GM18951 (cell line): ENCODE data around the gene ROBO1.

Experiments
- POLR2A ChIP-seq: IDR thresholded peaks from 4 replicates; pipeline ENCODE4 v1.6.1; 2011; ENCODE audit warnings: mild to moderate bottlenecking; ENCODE audit not compliant: insufficient read length, insufficient read depth; ENCODE audit errors: extremely low read depth
- in situ Hi-C: fragments of 300-500 bp; cut with MboI; formaldehyde crosslinking; loops from one replicate; pipeline ENCODE4 v1.12.0; 2022; ENCODE audit warnings: low sequenced_read_pairs, mixed read lengths, inconsistent platforms; ENCODE audit not compliant: unreplicated experiment

The ROBO1 gene

DNA sequence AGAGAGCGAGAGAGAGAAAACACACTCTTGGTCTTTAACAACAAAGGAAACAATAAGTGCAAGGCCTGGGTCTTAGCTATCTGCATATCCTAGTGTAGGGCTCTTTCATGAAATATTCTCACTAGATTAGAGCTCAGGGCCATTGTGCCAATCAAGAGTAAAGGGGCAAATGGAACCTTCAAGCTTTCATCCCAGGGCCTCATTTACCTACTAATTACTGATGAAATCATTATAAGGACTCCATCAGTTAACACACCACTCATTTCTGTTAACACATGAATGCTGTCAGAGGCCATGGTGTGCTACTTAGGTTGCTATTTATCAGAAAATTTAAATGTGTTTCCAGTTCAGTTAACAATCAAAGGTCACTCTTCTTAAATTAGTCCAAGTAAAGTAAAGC lies 597.8 kb downstream of the ROBO1 start:
- no peak for TF ChIP-seq POLR2A
- in situ Hi-C loops: no loop called here

DNA sequence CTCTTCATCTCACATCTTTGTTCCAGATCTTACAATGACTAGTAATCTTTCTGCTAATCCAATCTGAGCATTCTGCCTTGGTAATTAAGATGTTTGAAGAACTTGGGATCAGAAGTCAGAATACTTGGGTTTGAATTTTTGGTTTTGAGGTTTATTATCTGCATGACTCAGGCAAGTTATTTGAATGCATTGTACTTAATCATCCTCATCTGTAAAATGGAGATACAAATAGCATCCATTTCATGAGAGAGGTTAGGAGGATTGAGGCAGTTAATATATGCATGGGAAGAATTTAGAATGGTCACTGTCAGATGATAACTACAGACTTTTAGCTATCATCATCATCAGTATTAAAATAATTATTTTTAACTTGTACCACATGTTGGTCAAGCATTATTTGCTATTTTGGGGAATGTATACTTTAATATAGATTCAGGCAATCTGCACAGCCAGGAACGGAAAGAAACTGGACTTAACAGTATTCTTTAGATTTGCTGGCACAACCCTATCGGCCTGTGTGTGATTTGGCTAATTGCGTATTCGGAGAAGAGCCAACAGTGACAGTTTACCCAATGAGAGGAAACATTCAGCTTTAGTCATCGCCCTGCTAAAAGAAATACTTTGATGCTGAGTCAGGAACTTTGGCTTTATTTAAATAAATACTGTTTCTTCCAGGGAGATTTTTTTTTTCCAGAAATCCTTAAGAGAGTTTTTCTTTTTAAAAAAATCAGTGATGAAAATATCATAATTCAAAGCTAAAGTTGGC lies 600.0 kb downstream of the ROBO1 start:
- in situ Hi-C loops: no loop called here

DNA sequence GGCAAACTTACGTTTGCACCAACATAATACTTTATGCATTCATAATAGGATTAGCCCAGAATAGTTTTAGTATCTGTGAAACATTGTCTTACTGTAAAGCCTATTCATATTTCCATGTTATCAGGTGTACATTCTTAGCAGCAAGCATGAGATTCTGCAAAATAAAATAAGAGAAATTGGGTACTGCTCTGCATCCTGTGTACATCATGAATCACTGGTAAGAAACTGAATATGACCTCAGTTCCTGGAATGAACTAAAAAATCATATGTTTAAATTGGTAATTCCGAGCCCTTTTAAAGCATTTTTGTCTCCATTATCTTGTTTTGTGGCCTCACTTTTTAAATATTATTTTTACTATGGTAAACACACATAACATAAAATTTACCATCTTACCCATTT lies 605.1 kb downstream of the ROBO1 start:
- TF ChIP-seq POLR2A: no peak
- in situ Hi-C loops: no loop called here

More for the DNA sequence above, 600.0 kb downstream of the ROBO1 start:
- TF ChIP-seq POLR2A: no peak

DNA sequence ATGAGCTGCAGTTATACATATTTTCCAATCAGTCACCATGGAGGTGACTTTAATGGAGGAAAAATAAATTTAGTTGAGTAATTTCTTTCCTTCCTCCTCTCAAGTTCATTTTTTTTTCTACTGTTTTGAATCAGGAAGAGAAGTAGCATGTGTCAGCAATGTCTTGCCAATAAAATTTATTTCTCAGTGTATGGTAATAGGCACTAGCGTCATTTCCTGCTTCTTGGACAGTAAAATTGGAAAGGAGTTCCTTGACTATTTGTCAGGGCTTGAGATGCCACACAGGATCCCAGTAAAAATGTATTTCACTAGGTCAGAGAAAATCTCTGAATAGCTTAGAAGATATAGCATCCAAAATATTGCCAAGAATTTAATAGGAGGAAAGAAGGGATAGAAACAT lies 605.9 kb downstream of the ROBO1 start:
- in situ Hi-C loops: no loop called here
- no peak for TF ChIP-seq POLR2A

DNA sequence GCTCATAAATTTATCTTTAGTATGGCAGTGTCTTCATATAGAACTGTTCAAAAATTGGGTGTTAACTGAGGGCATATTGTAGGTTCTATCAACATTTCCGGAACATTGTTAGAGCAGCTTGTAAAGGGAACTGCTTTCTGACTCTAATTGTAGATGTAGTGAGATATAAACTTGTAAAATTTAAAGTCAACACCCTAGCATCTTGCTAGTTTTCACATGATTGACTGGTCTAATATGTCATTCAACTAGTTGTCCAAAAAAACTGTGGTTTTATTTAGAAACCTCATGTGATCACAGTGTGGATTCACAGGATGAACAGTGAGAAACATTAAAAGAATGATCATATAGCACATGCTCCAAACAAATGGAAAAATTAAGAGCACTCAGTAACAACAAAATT lies 607.4 kb downstream of the ROBO1 start:
- no peak for TF ChIP-seq POLR2A
- in situ Hi-C loops: no loop called here

DNA sequence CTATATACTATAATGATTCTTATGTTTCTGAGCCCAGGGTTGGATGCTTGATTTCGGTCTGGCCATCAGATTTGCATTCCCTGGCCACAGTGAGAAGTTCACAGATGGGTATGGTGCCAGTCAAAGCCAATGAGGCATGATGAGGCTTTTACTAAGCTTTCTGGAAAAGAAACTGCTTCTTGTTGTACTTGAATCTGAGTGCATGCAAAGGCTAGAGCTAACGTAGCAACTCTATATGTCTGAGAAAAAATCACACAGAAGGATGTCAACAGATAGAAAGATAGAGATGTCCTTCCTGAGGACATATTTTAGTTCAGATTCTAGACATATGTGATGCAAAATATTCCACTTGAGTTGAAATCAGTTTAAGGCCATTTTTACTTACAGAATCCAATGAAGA lies 608.1 kb downstream of the ROBO1 start:
- in situ Hi-C loops: no loop called here
- no peak for TF ChIP-seq POLR2A

DNA sequence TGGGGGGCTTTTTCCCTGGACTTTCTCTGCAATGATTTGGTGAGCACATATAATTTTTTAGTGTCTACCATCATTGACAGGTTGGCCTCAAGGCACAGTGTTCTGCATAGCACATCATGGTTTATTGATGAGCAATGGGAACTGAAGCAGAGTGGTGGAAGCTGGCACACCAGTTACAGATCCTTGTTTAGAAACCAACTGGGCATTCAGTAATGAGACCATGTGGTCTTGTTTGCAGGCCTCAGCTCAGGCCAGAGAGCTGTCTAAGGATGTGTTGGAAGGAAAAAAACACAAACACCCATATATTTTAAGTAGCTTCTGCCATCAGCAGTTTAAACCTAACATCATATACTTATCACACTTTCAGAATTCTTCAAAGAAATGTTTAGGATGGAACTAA lies 610.6 kb downstream of the ROBO1 start:
- in situ Hi-C loops: no loop called here
- no peak for TF ChIP-seq POLR2A

DNA sequence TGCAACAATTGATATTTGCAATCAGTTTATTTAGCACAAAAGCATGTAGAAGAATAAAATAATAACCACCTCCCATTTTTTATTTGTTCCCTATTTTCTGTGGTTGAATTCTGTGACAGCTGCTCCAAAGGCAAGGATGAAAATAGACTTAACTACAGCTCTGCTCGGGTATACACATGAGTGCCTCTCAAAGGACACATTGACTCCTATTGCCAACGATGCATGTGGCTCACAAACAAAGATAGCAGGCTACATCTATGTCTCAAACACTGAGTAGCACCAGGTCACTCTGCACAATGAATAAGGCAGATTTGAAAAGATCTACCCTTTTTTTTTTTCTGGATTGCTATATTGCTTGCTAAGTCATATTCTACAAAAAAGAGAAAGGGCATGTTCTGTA lies 612.9 kb downstream of the ROBO1 start:
- in situ Hi-C loops: no loop called here
- TF ChIP-seq POLR2A: no peak

DNA sequence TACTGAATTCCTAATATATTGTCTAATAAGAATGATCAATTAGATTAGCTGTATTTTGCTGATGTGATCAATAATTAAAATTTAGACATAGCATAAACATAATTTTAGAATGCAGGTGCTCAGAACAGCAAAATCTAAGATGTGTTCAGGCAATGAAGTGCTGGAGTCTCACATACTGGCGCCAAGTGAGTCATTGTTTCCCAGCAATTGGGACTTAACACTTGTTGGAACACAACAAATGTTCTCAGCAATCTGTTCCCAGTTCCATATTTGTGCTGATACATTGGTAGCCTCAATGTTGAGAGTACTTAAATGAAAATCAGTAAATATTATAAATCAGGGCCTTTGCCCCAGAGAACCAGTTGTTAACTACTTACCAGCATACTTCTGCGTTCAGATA lies 619.0 kb downstream of the ROBO1 start:
- TF ChIP-seq POLR2A: no peak
- in situ Hi-C loops: no loop called here

DNA sequence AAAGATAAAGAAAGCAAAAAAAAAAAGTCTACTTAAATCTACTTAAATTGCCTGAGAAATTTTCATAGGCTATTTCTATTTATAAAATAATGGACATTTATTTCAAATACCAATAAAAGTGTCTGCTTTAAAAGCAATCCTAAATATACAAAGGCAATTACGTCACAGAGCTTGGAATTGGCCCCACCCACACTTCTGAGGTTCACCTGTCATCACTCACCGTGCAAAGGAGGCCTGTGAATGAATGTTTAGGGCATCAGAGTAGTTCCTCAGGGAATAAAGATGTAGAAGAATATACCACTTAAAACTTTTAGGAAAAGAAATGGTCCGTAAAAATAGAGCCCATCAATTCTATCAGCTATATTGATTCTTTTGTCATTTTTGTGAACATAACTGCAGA lies 621.8 kb downstream of the ROBO1 start:
- in situ Hi-C loops: no loop called here
- no peak for TF ChIP-seq POLR2A

DNA sequence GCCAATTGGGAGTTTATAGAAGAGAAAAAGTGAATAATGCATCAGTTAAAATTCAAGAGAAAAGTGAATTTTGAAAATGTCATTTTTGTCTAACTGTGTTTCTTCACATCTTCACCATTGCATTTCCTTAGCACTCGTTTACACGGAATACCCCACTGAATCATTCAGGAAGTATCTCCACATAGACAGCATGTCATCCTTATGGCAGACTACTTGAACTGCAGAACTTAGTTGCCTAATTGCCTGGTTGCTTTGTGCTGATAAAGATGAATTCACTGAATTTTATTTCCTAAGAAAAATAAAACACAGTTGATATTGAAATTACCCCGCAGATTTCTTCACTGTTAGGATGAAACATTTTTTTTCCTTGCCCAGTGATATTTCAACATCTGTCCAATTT lies 627.1 kb downstream of the ROBO1 start:
- no peak for TF ChIP-seq POLR2A
- in situ Hi-C loops: no loop called here

DNA sequence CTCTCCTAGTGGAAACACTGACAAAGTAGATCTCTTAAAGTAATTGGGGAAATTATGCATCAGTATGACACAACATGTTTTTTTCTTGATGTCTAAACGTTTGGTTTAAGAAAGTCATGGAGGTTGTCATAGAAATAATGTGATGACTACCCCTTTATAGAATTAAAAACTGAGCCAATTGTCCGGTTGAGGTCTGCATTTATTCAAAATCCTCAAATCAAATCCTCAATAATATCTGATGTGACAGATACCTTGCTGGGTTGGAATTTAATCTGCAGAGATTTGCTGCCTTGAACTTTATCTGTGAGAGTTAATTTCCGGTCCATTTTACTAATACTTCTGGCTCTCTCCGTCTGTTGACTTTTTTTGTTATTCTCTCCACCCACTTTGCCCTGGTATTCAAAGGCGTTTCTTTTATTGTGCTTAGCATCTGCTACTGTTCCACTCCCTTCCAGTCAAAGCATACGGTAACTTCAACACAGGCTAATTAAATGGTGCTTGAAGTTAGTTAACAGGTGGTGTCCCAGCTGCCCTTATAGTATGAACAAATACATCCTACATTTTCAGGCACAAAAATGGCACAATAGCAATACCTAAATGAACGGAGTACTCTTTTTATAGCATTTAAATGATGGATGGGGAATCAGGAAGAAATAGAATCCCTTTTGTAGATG lies 628.3 kb downstream of the ROBO1 start:
- in situ Hi-C loops: no loop called here
- no peak for TF ChIP-seq POLR2A

DNA sequence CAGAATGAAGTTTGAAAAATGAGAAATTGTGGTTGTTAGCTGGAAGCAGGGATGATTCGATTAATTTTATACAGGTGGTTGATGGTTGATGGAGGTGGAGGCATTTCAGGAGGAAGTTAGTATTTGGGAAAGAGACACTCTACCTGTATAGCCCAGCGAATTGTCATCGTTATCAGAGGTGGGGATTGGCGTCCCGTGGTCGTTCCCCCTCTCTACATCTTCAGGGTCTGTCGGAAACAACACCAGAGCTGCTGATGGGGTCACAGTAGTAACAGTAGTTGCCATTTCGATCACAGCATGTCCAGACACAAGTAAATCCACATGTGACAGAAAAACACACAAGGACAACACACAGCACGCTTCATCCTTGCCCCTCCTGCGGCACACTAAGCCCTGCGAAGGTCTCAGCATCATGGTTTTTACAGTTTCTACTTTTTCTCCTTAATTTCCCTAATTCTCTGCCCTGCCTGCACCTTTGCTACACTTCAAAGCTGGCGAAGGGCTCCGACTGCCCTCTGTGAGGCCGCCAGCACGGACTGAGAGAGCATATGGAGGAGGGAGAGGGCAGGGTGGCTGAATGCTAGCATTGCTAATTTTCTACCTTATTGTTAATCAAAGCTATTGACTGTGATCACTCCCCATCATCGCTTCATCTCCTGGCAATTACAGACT lies 642.3 kb downstream of the ROBO1 start:
- in situ Hi-C loops: no loop called here
- no peak for TF ChIP-seq POLR2A

DNA sequence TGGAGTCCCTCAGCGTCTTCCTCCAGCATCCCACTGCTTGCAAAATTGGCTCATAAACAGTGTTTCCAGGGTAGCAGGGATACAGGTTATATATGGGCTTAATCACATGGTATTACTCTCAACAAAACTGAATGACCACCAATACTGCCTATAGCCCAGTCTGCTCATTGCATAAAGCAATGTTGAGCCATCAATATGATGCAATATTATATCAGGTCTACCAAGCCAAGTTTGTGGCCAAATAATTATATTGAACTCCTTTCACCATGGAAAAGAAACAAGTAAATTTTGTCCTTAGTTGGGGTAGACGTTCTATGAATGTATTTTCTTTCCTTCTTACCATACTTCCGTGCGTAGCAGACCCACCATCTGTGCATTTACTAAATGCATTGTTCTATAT lies 652.3 kb downstream of the ROBO1 start:
- in situ Hi-C loops: no loop called here
- TF ChIP-seq POLR2A: no peak
